ENCODE data around the gene PPP3CB.

GRCh38 chr10:73537288-73537687, 41.5 kb upstream of the PPP3CB start:
- no peak for TF ChIP-seq ZNF8 (CRISPR knock-in tag; IDR thresholded peaks at IDR 0.05)
- no peak for TF ChIP-seq PATZ1 (CRISPR knock-in tag; IDR thresholded peaks at IDR 0.05; ENCODE audit: borderline replicate concordance)
- TF ChIP-seq CREB5 (CRISPR knock-in tag; IDR thresholded peaks at IDR 0.05; ENCODE audit: low read depth) = no peak
- TF ChIP-seq ARNTL (CRISPR knock-in tag; IDR thresholded peaks at IDR 0.05; ENCODE audit: borderline replicate concordance, low read depth) = no peak
- no peak for TF ChIP-seq ZFP30 (CRISPR knock-in tag; IDR thresholded peaks at IDR 0.05)
- TF ChIP-seq CSDC2 (CRISPR knock-in tag; IDR thresholded peaks at IDR 0.05) = no peak
- no peak for TF ChIP-seq ZFP3 (CRISPR knock-in tag; IDR thresholded peaks at IDR 0.05)
- TF ChIP-seq SNAI2 (CRISPR knock-in tag; IDR thresholded peaks at IDR 0.05) = no peak
- TF ChIP-seq GLIS3 (CRISPR knock-in tag; IDR thresholded peaks at IDR 0.05) = no peak
- no peak for TF ChIP-seq POU6F1 (CRISPR knock-in tag; IDR thresholded peaks at IDR 0.05; ENCODE audit: borderline replicate concordance, low read depth)
- no peak for TF ChIP-seq ESRRG (CRISPR knock-in tag; IDR thresholded peaks at IDR 0.05)
- no peak for TF ChIP-seq ZNF565 (CRISPR knock-in tag; conservative IDR thresholded peaks at IDR 0.05; ENCODE audit: low read depth)
- TF ChIP-seq PPARA (CRISPR knock-in tag; IDR thresholded peaks at IDR 0.05; ENCODE audit: borderline replicate concordance) = no peak
